Mesendoderm (in vitro differentiated cells): ENCODE results near the gene GREB1L. TPM values are rescaled to one million over a fixed set of nuclear protein-coding genes. Genes with fewer than 3 reads are reported as not detected.

Source experiments
- DNase-seq: peaks from one replicate; pipeline ENCODE4 v3.0.0; 2013
- H2AK5ac ChIP-seq: 2 replicates; pipeline ENCODE4 v1.6.1; 2013; ENCODE audit warnings: low read length, inconsistent platforms
- H2BK120ac ChIP-seq: 2 replicates; pipeline ENCODE4 v1.6.1; 2013; ENCODE audit warnings: low read depth, mild to moderate bottlenecking, low read length, moderate library complexity, mixed read lengths
- H2BK15ac ChIP-seq: replicated peaks from 2 replicates; pipeline ENCODE4 v1.6.1; 2013; ENCODE audit warnings: low read depth, mild to moderate bottlenecking, moderate library complexity
- H2BK5ac ChIP-seq: 2 replicates; pipeline ENCODE4 v1.6.1; 2013; ENCODE audit warnings: low read length, inconsistent platforms
- H3K18ac ChIP-seq: 2 replicates; pipeline ENCODE4 v1.6.1; 2013; ENCODE audit warnings: mild to moderate bottlenecking, low read length, mixed read lengths
- H3K23ac ChIP-seq: one replicate; pipeline ENCODE4 v1.6.1; 2013; ENCODE audit warnings: low read length
- H3K27ac ChIP-seq: 2 replicates; pipeline ENCODE4 v1.5.1; 2013; ENCODE audit warnings: low read depth, mild to moderate bottlenecking, inconsistent platforms, low read length, moderate library complexity
- H3K27me3 ChIP-seq: 2 replicates; pipeline ENCODE4 v1.6.1; 2013; ENCODE audit warnings: low read length, control low read depth, mild to moderate bottlenecking, inconsistent platforms; ENCODE audit not compliant: insufficient read depth, poor library complexity
- H3K36me3 ChIP-seq: 2 replicates; pipeline ENCODE4 v1.6.1; 2013; ENCODE audit warnings: low read length, inconsistent platforms; ENCODE audit not compliant: control insufficient read depth, insufficient read depth
- H3K4ac ChIP-seq: one replicate; pipeline ENCODE4 v1.6.1; 2013; ENCODE audit warnings: low read depth, mild to moderate bottlenecking, low read length, moderate library complexity
- H3K4me1 ChIP-seq: 2 replicates; pipeline ENCODE4 v1.6.1; 2013; ENCODE audit warnings: low read depth, low read length, inconsistent platforms; ENCODE audit not compliant: control insufficient read depth
- H3K4me2 ChIP-seq: 2 replicates; pipeline ENCODE4 v1.6.1; 2013; ENCODE audit warnings: low read length
- H3K4me3 ChIP-seq: 2 replicates; pipeline ENCODE4 v1.5.1; 2013; ENCODE audit warnings: mild to moderate bottlenecking, low read length
- H3K56ac ChIP-seq: one replicate; pipeline ENCODE4 v1.6.1; 2013; ENCODE audit warnings: low read length
- H3K79me1 ChIP-seq: 2 replicates; pipeline ENCODE4 v1.6.1; 2013; ENCODE audit warnings: low read length, inconsistent platforms
- H3K79me2 ChIP-seq: 2 replicates; pipeline ENCODE4 v1.6.1; 2013; ENCODE audit warnings: mild to moderate bottlenecking, low read length; ENCODE audit not compliant: control insufficient read depth, insufficient read depth
- H3K9ac ChIP-seq: 2 replicates; pipeline ENCODE4 v1.6.1; 2013; ENCODE audit warnings: low read length, inconsistent platforms
- H4K5ac ChIP-seq: one replicate; pipeline ENCODE4 v1.6.1; 2013; ENCODE audit warnings: low read length
- H4K8ac ChIP-seq: one replicate; pipeline ENCODE4 v1.6.1; 2013; ENCODE audit warnings: low read depth, mild to moderate bottlenecking, control low read depth, low read length, moderate library complexity
- WGBS: extraction: QIAGEN DNeasy Blood & Tissue Kit; methylation state at CpG from one replicate; pipeline ENCODE4 v1.1.7; 2013; ENCODE audit warnings: low lambda C conversion rate, missing lambda C conversion rate; ENCODE audit not compliant: insufficient coverage; ENCODE audit errors: extremely low coverage; 5-methylcytosine and 5-hydroxymethylcytosine counted together
- polyA plus RNA-seq, 2 experiments: library from polyadenylated mRNA; stranded (reverse); fragments of 200-250 nt; gene quantifications; one replicate each; pipeline ENCODE4 v1.2.3, GENCODE V29; 2013

GREB1L gene
- 0.03 TPM for polyA plus RNA-seq (2013, experiment 1 of 2)
- polyA plus RNA-seq (2013, experiment 2 of 2), result 0.01 TPM

GRCh38 chr18:21242141-21242779, at the start of gene GREB1L:
GREB1L (plus strand) TSS chr18:21242232; CDS start chr18:21383519, 141,287 bp downstream.
- no peak within 1 kb of the TSS for H4K5ac ChIP-seq
- H4K8ac ChIP-seq, result peak within 1 kb of the TSS; percentile 76
- peak; percentile 76 for DNase-seq
- no peak within 1 kb of the TSS for H3K27ac ChIP-seq
- no peaks in the 10 kb centered on the region for H3K79me2 ChIP-seq
- no CpG with 5 or more reads among the region's 87 CpGs for WGBS
- H3K56ac ChIP-seq, result peak within 1 kb of the TSS; percentile 76
- no peak within 1 kb of the TSS for H3K23ac ChIP-seq
- peak within 1 kb of the TSS; percentile 3 for H3K18ac ChIP-seq
- H2BK120ac ChIP-seq, result no peak within 1 kb of the TSS
- peak within 1 kb of the TSS; percentile 70 for H3K4me2 ChIP-seq
- no peak within 1 kb of the TSS for H2AK5ac ChIP-seq
- H3K9ac ChIP-seq, result peak within 1 kb of the TSS; percentile 51
- no peak within 1 kb of the TSS for H2BK15ac ChIP-seq
- no peak within 1 kb of the TSS for H2BK5ac ChIP-seq
- H3K4me3 ChIP-seq, result peak within 1 kb of the TSS; percentile 28
- no peaks in the 10 kb centered on the region for H3K36me3 ChIP-seq
- peaks cover 2% of the 10 kb centered on the region for H3K4me1 ChIP-seq
- no peaks in the 10 kb centered on the region for H3K79me1 ChIP-seq
- H3K27me3 ChIP-seq, result peaks cover 42% of the 10 kb centered on the region
- H3K4ac ChIP-seq, result peak within 1 kb of the TSS; percentile 8

GRCh38 chr18:21192308-21192624, 49.8 kb upstream of the GREB1L start:
- DNase-seq, result no peak
- H4K8ac ChIP-seq, result no peak overlapping the region
- H3K4ac ChIP-seq, result no peak overlapping the region
- no peaks in the 10 kb centered on the region for H3K36me3 ChIP-seq
- H3K18ac ChIP-seq, result no peak overlapping the region
- no peak overlapping the region for H3K4me3 ChIP-seq
- H2BK5ac ChIP-seq, result no peak overlapping the region
- no peak overlapping the region for H3K56ac ChIP-seq
- H3K23ac ChIP-seq, result no peak overlapping the region
- H3K4me2 ChIP-seq, result no peak overlapping the region
- H3K27ac ChIP-seq, result no peak overlapping the region
- H3K27me3 ChIP-seq, result no peaks in the 10 kb centered on the region
- no CpG with 5 or more reads among the region's 5 CpGs for WGBS
- no peak overlapping the region for H2AK5ac ChIP-seq
- no peaks in the 10 kb centered on the region for H3K79me2 ChIP-seq
- H3K4me1 ChIP-seq, result no peaks in the 10 kb centered on the region
- H3K79me1 ChIP-seq, result no peaks in the 10 kb centered on the region
- H2BK120ac ChIP-seq, result no peak overlapping the region
- no peak overlapping the region for H2BK15ac ChIP-seq
- no peak overlapping the region for H3K9ac ChIP-seq
- no peak overlapping the region for H4K5ac ChIP-seq

GRCh38 chr18:21194871-21195771, 46.9 kb upstream of the GREB1L start:
- no peaks in the 10 kb centered on the region for H3K27me3 ChIP-seq
- H3K9ac ChIP-seq, result no peak overlapping the region
- no peak overlapping the region for H4K8ac ChIP-seq
- no CpG with 5 or more reads among the region's 4 CpGs for WGBS
- H4K5ac ChIP-seq, result no peak overlapping the region
- no peaks in the 10 kb centered on the region for H3K4me1 ChIP-seq
- H3K56ac ChIP-seq, result no peak overlapping the region
- no peak overlapping the region for H2BK5ac ChIP-seq
- H3K27ac ChIP-seq, result no peak overlapping the region
- no peak overlapping the region for H3K23ac ChIP-seq
- H3K36me3 ChIP-seq, result no peaks in the 10 kb centered on the region
- H2BK15ac ChIP-seq, result no peak overlapping the region
- no peak overlapping the region for H3K4ac ChIP-seq
- H3K4me2 ChIP-seq, result no peak overlapping the region
- no peak overlapping the region for H3K4me3 ChIP-seq
- H2AK5ac ChIP-seq, result no peak overlapping the region
- no peaks in the 10 kb centered on the region for H3K79me2 ChIP-seq
- DNase-seq, result peak; percentile 42
- no peaks in the 10 kb centered on the region for H3K79me1 ChIP-seq
- no peak overlapping the region for H2BK120ac ChIP-seq
- no peak overlapping the region for H3K18ac ChIP-seq

GRCh38 chr18:21196426-21196825, 45.6 kb upstream of the GREB1L start:
- Histone ChIP-seq H3K4me1 (no peaks in the 10 kb centered on the region), H3K56ac (no peak overlapping the region), H2BK15ac (no peak overlapping the region), H3K36me3 (no peaks in the 10 kb centered on the region), H3K4ac (no peak overlapping the region), H3K79me1 (no peaks in the 10 kb centered on the region), H3K18ac (no peak overlapping the region), H3K4me3 (no peak overlapping the region), H3K9ac (no peak overlapping the region), H4K5ac (no peak overlapping the region), H3K4me2 (no peak overlapping the region), H2BK120ac (no peak overlapping the region), H3K79me2 (no peaks in the 10 kb centered on the region), H3K27me3 (no peaks in the 10 kb centered on the region), H3K23ac (no peak overlapping the region), H2BK5ac (no peak overlapping the region), H4K8ac (no peak overlapping the region), H3K27ac (no peak overlapping the region), H2AK5ac (no peak overlapping the region)
- no peak for DNase-seq
- WGBS, result no CpG with 5 or more reads among the region's 1 CpG

GRCh38 chr18:21203126-21203525, 38.9 kb upstream of the GREB1L start:
- no CpG with 5 or more reads among the region's 7 CpGs for WGBS
- no peaks in the 10 kb centered on the region for H3K27me3 ChIP-seq
- no peak overlapping the region for H3K18ac ChIP-seq
- no peak overlapping the region for H3K4me3 ChIP-seq
- no peak overlapping the region for H3K9ac ChIP-seq
- DNase-seq, result no peak
- no peak overlapping the region for H3K23ac ChIP-seq
- H3K56ac ChIP-seq, result no peak overlapping the region
- no peaks in the 10 kb centered on the region for H3K79me2 ChIP-seq
- H2BK5ac ChIP-seq, result no peak overlapping the region
- H3K4me1 ChIP-seq, result no peaks in the 10 kb centered on the region
- H2AK5ac ChIP-seq, result no peak overlapping the region
- no peaks in the 10 kb centered on the region for H3K36me3 ChIP-seq
- H2BK120ac ChIP-seq, result no peak overlapping the region
- H3K79me1 ChIP-seq, result no peaks in the 10 kb centered on the region
- H2BK15ac ChIP-seq, result no peak overlapping the region
- H4K5ac ChIP-seq, result no peak overlapping the region
- no peak overlapping the region for H3K4ac ChIP-seq
- no peak overlapping the region for H3K4me2 ChIP-seq
- no peak overlapping the region for H4K8ac ChIP-seq
- H3K27ac ChIP-seq, result no peak overlapping the region
